AG09309 (cell line): ENCODE measurements around the gene ZNF521.

ENCODE experiments used
- DNase-seq: peaks from one replicate; pipeline ENCODE4 v3.0.0-alpha.2; 2010; ENCODE audit warnings: low read depth
- H3K4me3 ChIP-seq: 2 replicates; pipeline ENCODE4 v1.5.1; 2011; ENCODE audit warnings: mild to moderate bottlenecking, low read depth, low read length, moderate library complexity; ENCODE audit not compliant: control insufficient read depth
- CTCF ChIP-seq: IDR thresholded peaks from 2 replicates; pipeline ENCODE4 v1.5.1; 2011; ENCODE audit warnings: mild to moderate bottlenecking, low read depth, low read length, inconsistent platforms; ENCODE audit not compliant: insufficient read depth, control insufficient read depth; ENCODE audit errors: missing control alignments

The ZNF521 gene

DNA sequence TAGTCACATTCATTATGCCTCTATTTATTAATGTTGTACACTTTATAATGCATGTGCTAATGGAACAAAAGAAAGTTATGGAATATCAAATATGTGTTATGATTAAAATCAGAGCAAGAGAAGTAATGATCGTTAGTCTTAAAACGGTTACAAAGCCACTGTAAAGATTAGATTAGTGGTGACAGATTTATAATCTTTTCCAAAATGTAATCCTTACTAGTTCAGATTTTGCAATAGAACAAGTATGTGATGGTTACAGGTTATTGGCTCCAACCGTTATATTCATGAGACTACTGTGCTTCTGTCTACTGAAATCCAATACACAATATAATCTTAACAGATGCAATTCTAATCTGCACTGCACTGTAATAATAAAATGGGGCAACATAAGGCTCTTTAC is 180.6 kb downstream of the ZNF521 start:
- H3K4me3 ChIP-seq = no peak overlapping the region
- no peak for DNase-seq
- TF ChIP-seq CTCF = no peak

- no peak for DNase-seq
- H3K4me3 ChIP-seq = no peak overlapping the region
- TF ChIP-seq CTCF = no peak
Measured at GRCh38 chr18:25170402-25170801, 181.6 kb downstream of the ZNF521 start.

GRCh38 chr18:25169701-25170100 is 182.3 kb downstream of the ZNF521 start:
- TF ChIP-seq CTCF = no peak
- H3K4me3 ChIP-seq = no peak overlapping the region
- DNase-seq = no peak

DNA sequence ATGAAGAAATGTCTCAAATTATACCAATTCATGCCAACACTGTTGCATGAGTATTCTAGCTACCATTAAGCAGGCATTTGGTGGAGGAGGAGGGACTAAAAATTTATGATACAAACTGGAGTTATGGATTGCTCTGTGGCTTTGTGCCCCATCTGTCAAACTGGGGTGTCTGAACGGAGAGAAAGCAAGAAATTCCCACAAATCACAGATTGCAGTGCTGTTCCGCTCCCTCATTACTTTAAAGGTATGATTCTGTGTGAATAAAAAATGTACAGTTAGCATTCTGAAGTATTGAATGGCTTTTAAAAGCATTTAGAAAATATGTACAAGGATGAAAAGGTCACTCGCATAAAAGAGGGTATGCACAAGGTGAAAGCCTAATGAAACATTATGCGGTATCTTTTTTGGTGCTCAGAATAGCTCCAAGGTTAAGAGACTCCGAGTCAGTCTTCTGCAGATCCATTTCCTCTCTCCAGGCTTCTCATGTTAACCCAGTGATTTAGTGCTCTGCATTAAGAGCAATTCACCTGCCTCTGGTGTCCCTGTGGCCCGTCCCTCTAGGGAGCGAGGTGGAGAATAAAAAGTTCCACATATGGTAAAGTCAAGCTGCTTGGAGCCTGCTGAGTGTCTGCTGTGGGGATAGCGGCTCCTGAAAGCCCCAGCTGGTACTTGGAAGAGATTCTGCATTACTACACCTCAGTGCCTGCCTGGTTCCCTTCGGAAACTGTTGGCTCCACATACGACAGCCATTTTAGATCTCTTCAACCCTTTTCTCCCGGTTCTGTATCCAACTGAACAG is 184.2 kb downstream of the ZNF521 start:
- TF ChIP-seq CTCF = no peak

DNA sequence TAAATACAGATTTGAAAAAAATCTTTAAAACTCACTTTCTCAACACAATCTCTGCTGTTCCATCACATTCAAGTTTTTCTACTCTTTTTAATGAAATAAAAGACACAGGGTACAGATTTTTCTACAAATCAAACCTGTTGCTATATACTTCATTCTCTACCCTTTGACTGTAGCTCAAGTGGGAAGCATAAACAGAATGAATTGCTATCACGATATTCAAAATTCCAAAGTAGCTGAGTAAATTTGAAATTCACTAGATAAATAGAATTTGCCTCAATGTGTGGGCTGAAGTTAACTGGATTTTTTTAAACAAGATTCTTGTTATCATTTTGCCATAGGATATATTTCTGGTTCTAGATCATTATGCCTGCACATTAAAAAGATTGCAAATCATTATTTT is 185.9 kb downstream of the ZNF521 start:
- no peak for DNase-seq
- TF ChIP-seq CTCF = no peak
- no peak overlapping the region for H3K4me3 ChIP-seq

More for the DNA sequence above, 184.2 kb downstream of the ZNF521 start:
- no peak for DNase-seq
- H3K4me3 ChIP-seq = no peak overlapping the region

DNA sequence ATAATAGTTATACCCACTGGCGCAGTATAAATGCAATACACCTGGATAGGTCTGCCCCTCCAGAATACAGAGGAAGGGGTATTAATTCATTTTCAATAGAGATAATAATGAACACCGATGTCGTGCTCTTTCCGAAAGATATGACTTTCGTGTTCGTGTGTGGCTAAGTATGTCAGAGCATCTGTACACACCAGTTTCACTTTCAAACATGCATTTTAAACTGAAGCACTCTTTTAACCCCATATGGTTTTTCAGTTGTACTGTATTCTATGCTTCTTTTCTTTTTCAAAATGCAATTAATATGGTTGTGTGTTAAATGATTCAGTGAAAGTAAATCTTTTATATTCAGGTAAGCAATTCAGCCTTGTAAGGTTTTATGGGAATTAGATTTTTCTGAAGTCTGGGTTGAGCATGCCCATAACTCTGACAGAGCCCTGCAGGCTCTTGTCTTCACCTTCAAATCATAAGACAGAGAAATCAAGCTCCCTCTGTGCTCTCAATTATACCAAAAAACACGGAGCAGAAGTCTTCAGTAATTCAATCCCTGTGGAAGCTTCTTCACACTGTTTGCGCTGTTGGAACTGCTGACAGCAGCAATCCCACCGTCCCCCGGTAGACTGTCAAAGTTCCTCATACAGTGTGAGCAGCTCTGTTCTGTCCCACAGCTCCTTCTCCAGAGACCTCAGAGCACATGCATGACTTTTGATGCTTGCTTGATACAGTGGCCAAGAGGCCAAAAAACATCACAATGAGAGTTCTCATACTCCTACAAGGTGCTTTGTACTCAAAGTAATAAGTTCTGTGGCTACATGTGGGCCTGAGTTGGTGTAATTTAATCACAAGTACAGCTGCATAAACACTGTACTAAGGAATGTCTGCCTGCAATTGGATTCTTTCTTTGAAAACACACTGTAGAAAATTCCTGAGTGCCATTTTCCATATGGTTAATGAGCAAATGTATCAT is 186.8 kb downstream of the ZNF521 start:
- no peak overlapping the region for H3K4me3 ChIP-seq
- no peak for TF ChIP-seq CTCF
- no peak for DNase-seq
